Measurements from ENCODE around the gene SLC5A11. TPM values are rescaled to one million over a fixed set of nuclear protein-coding genes. Genes with fewer than 3 reads are reported as not detected.

Gene SLC5A11
- total and polyA plus RNA-seq, 2 donors from 2014 or later, result 1.2 to 2.1 TPM

DNA sequence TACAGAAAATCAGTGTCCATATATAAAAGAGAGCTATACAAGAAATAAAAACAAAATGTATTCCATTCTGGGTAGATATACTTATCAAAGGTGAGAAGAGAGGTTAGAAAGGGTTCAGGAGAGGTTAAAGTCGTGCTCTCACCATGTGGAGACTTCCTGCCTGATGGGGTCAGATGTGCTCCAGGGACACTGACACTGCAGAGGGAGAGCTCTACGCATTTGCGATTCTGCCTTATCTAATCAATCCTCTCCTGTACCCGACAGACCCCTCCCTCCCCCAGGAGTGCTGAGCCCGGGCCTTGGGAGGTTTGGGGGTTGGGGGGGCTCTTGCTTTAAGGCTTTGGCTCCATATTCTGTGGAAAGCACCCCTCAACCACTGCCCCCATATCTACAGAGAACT is 16.6 kb upstream of the SLC5A11 start:
- Histone ChIP-seq H3K36me3 (ENCODE audit: control insufficient read depth in 2 of 3, insufficient read depth in 3 of 3, low read length in 3 of 3) (peaks cover 0 to 12% (median 7%) of the 10 kb centered on the region in 3 donors), H3K27me3 (ENCODE audit: control insufficient read depth, insufficient read depth, low read length) (no peaks in the 10 kb centered on the region), H3K27ac (ENCODE audit: low read depth in 2 of 2, low read length in 2 of 2) (no peak overlapping the region), H3K4me1 (ENCODE audit: control insufficient read depth in 2 of 3, insufficient read depth in 2 of 3, low read depth in 1 of 3, low read length in 3 of 3) (peaks cover 0 to 2% (median 0%) of the 10 kb centered on the region in 3 donors), H3K4me3 (ENCODE audit: low read length in 3 of 3) (no peak overlapping the region), H3K9ac (ENCODE audit: low read length in 3 of 3) (no peak overlapping the region), H3K9me3 (ENCODE audit: control insufficient read depth in 2 of 3, insufficient read depth in 1 of 3, low read length in 3 of 3) (no peaks in the 10 kb centered on the region)
- TF ChIP-seq, protein P1, sequence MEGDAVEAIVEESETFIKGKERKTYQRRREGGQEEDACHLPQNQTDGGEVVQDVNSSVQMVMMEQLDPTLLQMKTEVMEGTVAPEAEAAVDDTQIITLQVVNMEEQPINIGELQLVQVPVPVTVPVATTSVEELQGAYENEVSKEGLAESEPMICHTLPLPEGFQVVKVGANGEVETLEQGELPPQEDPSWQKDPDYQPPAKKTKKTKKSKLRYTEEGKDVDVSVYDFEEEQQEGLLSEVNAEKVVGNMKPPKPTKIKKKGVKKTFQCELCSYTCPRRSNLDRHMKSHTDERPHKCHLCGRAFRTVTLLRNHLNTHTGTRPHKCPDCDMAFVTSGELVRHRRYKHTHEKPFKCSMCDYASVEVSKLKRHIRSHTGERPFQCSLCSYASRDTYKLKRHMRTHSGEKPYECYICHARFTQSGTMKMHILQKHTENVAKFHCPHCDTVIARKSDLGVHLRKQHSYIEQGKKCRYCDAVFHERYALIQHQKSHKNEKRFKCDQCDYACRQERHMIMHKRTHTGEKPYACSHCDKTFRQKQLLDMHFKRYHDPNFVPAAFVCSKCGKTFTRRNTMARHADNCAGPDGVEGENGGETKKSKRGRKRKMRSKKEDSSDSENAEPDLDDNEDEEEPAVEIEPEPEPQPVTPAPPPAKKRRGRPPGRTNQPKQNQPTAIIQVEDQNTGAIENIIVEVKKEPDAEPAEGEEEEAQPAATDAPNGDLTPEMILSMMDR (IDR thresholded peaks at IDR 0.05; ENCODE audit: borderline replicate concordance, extremely low read depth, insufficient read depth), result no peak
- intact Hi-C loops (cut with DNase I), result no loop called here
- FAIRE-seq (no peak), DNase-seq (no peak)

DNA sequence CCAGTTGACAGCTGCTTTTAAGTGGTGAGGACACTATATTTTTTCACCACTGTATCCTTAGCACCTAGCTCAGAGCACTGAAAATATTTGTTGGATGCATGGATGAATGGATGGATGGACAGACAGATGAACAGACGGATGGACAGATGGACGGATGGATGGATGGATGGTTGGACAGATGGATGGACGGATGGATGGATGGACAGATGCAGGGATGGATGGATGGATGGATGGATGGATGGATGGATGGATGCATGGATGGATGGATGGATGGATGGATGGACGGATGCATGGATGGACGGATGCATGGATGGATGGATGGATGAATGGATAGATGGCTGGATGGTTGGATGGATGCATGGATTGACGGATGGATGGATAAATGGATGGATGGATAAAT is 12.4 kb upstream of the SLC5A11 start:
- Histone ChIP-seq H3K36me3 (ENCODE audit: control insufficient read depth in 2 of 3, insufficient read depth in 3 of 3, low read length in 3 of 3) (no peaks in the 10 kb centered on the region), H3K27me3 (ENCODE audit: control insufficient read depth, insufficient read depth, low read length) (no peaks in the 10 kb centered on the region), H3K27ac (ENCODE audit: low read depth in 2 of 2, low read length in 2 of 2) (no peak overlapping the region), H3K9ac (ENCODE audit: low read length in 3 of 3) (no peak overlapping the region), H3K4me1 (ENCODE audit: control insufficient read depth in 2 of 3, insufficient read depth in 2 of 3, low read depth in 1 of 3, low read length in 3 of 3) (peaks cover 0 to 2% (median 0%) of the 10 kb centered on the region in 3 donors), H3K4me3 (ENCODE audit: low read length in 3 of 3) (no peak overlapping the region), H3K9me3 (ENCODE audit: control insufficient read depth in 2 of 3, insufficient read depth in 1 of 3, low read length in 3 of 3) (peaks cover 0 to 3% (median 0%) of the 10 kb centered on the region in 3 donors)
- TF ChIP-seq, protein P1 (IDR thresholded peaks at IDR 0.05; ENCODE audit: borderline replicate concordance, extremely low read depth, insufficient read depth), result no peak
- intact Hi-C loops (cut with DNase I), result no loop called here
- FAIRE-seq (no peak), DNase-seq (no peak)

DNA sequence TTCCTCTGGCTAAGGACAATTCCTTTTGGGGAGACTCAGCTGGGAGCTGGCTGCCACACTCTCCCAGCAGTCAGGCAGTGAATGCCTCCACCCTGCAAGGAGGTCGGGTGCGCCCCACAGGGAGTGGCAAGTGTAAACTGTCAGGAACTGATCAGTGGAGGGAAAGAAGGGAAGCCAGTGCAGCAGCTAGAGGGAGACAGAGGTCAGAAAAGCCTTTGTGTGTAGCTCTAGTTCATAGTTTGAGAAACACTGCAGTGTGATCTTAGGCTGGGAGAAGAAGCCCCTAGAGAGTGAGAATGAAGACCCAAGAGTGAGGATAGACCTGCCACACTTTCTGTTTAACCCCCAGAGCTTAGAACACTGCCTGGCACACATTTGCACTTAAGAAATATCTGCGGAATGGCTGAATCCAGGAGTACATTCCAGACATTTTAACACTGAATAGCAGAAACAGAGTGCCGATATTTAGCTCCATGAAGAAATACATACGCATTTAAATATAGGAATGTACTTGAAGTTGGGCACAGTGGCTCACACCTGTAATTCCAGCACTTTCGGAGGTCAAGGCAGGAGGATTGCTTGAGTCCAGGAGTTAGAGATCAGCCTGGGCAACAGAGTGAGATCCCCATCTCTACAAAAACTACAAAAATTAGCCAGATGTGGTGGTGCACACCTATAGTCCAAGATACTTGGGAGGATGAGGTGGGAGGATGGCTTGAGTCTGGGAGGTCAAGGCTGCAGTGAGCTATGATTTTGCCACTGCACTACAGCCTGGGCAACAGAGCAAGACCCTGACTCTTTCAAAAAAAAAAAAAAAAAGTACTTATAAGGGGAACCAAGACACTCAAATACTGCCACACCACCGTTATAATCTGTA is 11.1 kb upstream of the SLC5A11 start:
- DNase-seq (no peak), FAIRE-seq (no peak)
- Histone ChIP-seq H3K27ac (ENCODE audit: low read depth in 2 of 2, low read length in 2 of 2) (no peak overlapping the region), H3K27me3 (ENCODE audit: control insufficient read depth, insufficient read depth, low read length) (no peaks in the 10 kb centered on the region), H3K36me3 (ENCODE audit: control insufficient read depth in 2 of 3, insufficient read depth in 3 of 3, low read length in 3 of 3) (no peaks in the 10 kb centered on the region), H3K4me3 (ENCODE audit: low read length in 3 of 3) (no peak overlapping the region), H3K9ac (ENCODE audit: low read length in 3 of 3) (no peak overlapping the region), H3K9me3 (ENCODE audit: control insufficient read depth in 2 of 3, insufficient read depth in 1 of 3, low read length in 3 of 3) (peaks cover 0 to 3% (median 0%) of the 10 kb centered on the region in 3 donors), H3K4me1 (ENCODE audit: control insufficient read depth in 2 of 3, insufficient read depth in 2 of 3, low read depth in 1 of 3, low read length in 3 of 3) (peaks cover 0 to 8% (median 5%) of the 10 kb centered on the region in 3 donors)
- intact Hi-C loops (cut with DNase I), result no loop called here
- TF ChIP-seq, protein P1 (IDR thresholded peaks at IDR 0.05; ENCODE audit: borderline replicate concordance, extremely low read depth, insufficient read depth), result peak; percentile 48

Data from kidney (tissue), 14 donors.